Neural progenitor cell (in vitro differentiated cells): Measurements from ENCODE around the gene KLRC2. TPM values are rescaled to one million over a fixed set of nuclear protein-coding genes. Genes with fewer than 3 reads are reported as not detected.

ENCODE experiments used
- DNase-seq: peaks from one replicate; pipeline ENCODE4 v3.0.0-alpha.2; 2016; ENCODE audit warnings: low spot score
- H2AFZ ChIP-seq: fragments of 200-600 bp; sonication (generic); replicated peaks from 2 replicates; pipeline ENCODE4 v1.6.1; 2016; ENCODE audit warnings: antibody characterized with exemption
- H3F3A ChIP-seq: fragments of 200-600 bp; sonication (generic); 2 replicates; pipeline ENCODE4 v1.6.1; 2016; ENCODE audit warnings: antibody characterized with exemption, low read depth
- H3K27ac ChIP-seq: fragments of 200-600 bp; sonication (generic); 2 replicates; pipeline ENCODE4 v1.5.1; 2016; ENCODE audit warnings: mild to moderate bottlenecking
- H3K27me3 ChIP-seq: fragments of 200-600 bp; sonication (generic); 2 replicates; pipeline ENCODE4 v1.6.1; 2016; ENCODE audit warnings: mild to moderate bottlenecking, moderate library complexity
- H3K36me3 ChIP-seq: fragments of 200-600 bp; sonication (generic); 2 replicates; pipeline ENCODE4 v1.5.1; 2016
- H3K4me1 ChIP-seq: fragments of 200-600 bp; sonication (generic); 2 replicates; pipeline ENCODE4 v1.6.1; 2016; ENCODE audit warnings: mixed run types
- H3K4me2 ChIP-seq: fragments of 200-600 bp; sonication (generic); 2 replicates; pipeline ENCODE4 v1.6.1; 2016
- H3K4me3 ChIP-seq: fragments of 200-600 bp; sonication (generic); 2 replicates; pipeline ENCODE4 v1.5.1; 2016
- H3K79me2 ChIP-seq: fragments of 200-600 bp; sonication (generic); 2 replicates; pipeline ENCODE4 v1.6.1; 2016; ENCODE audit warnings: low read depth
- H3K9ac ChIP-seq: fragments of 200-600 bp; sonication (generic); 2 replicates; pipeline ENCODE4 v1.6.1; 2016
- H3K9me3 ChIP-seq: fragments of 200-600 bp; sonication (generic); 2 replicates; pipeline ENCODE4 v1.5.1; 2016; ENCODE audit warnings: low read depth
- H4K20me1 ChIP-seq: fragments of 200-600 bp; sonication (generic); 2 replicates; pipeline ENCODE4 v1.6.1; 2016; ENCODE audit warnings: low read depth
- H3K27ac Mint-ChIP-seq: 3 replicates; pipeline ENCODE4 v1.8.0; 2021; ENCODE audit warnings: mixed read lengths
- H3K27me3 Mint-ChIP-seq: 2 replicates; pipeline ENCODE4 v1.8.0; 2022; ENCODE audit warnings: low read depth, mild to moderate bottlenecking, inconsistent platforms, moderate library complexity, mixed read lengths; ENCODE audit not compliant: insufficient read depth
- H3K36me3 Mint-ChIP-seq: 3 replicates; pipeline ENCODE4 v1.8.0; 2021; ENCODE audit warnings: mixed read lengths
- H3K4me1 Mint-ChIP-seq: 3 replicates; pipeline ENCODE4 v1.8.0; 2021; ENCODE audit warnings: mixed read lengths
- H3K4me3 Mint-ChIP-seq: 3 replicates; pipeline ENCODE4 v1.8.0; 2021; ENCODE audit warnings: mild to moderate bottlenecking, moderate library complexity, mixed read lengths
- H3K9me3 Mint-ChIP-seq: 3 replicates; pipeline ENCODE4 v1.8.0; 2020; ENCODE audit warnings: mixed read lengths
- CTCF ChIP-seq: fragments of 200-600 bp; sonication (generic); IDR thresholded peaks from 2 replicates; pipeline ENCODE4 v1.5.1; 2017; ENCODE audit warnings: antibody characterized with exemption, mild to moderate bottlenecking
- EZH2 ChIP-seq: fragments of 200-600 bp; sonication (generic); IDR thresholded peaks from 2 replicates; pipeline ENCODE4 v1.6.1; 2017; ENCODE audit warnings: antibody characterized with exemption, mild to moderate bottlenecking, moderate library complexity
- EZH2phosphoT487 ChIP-seq: fragments of 200-600 bp; sonication (generic); IDR thresholded peaks from 2 replicates; pipeline ENCODE4 v1.6.1; 2017; ENCODE audit warnings: antibody characterized with exemption
- total RNA-seq: library from RNA; depleted of rRNA; stranded (reverse); fragments of >200 nt; gene quantifications from 2 replicates; pipeline ENCODE4 v1.2.3, GENCODE V29; 2015; ENCODE audit warnings: low replicate concordance

Gene KLRC2
- total RNA-seq, 1 donor from 2014 or later: not detected

- H3K4me2 ChIP-seq: no peak overlapping the region
- Mint-ChIP-seq H3K4me3 (no peak overlapping the region), H3K36me3 (no peaks in the 10 kb centered on the region), H3K27ac (no peak overlapping the region), H3K27me3 (no peaks in the 10 kb centered on the region), H3K4me1 (no peaks in the 10 kb centered on the region), H3K9me3 (no peaks in the 10 kb centered on the region)
- H3K9ac ChIP-seq: no peak overlapping the region
- H3K79me2 ChIP-seq: no peaks in the 10 kb centered on the region
- no peaks in the 10 kb centered on the region for H3K4me1 ChIP-seq
- no peaks in the 10 kb centered on the region for H3F3A ChIP-seq
- no peak overlapping the region for H2AFZ ChIP-seq
- no peaks in the 10 kb centered on the region for H3K27me3 ChIP-seq
- H4K20me1 ChIP-seq: no peaks in the 10 kb centered on the region
- no peak overlapping the region for H3K27ac ChIP-seq
- no peaks in the 10 kb centered on the region for H3K9me3 ChIP-seq
- TF ChIP-seq CTCF: no peak
- no peak for TF ChIP-seq EZH2
- TF ChIP-seq EZH2phosphoT487: no peak
- no peak overlapping the region for H3K4me3 ChIP-seq
- no peaks in the 10 kb centered on the region for H3K36me3 ChIP-seq
- no peak for DNase-seq
Observed at GRCh38 chr12:10385166-10385613, 50.6 kb downstream of the KLRC2 start.

- Mint-ChIP-seq H3K4me1 (no peaks in the 10 kb centered on the region), H3K9me3 (no peaks in the 10 kb centered on the region), H3K4me3 (no peak overlapping the region), H3K27ac (no peak overlapping the region), H3K36me3 (no peaks in the 10 kb centered on the region), H3K27me3 (no peaks in the 10 kb centered on the region)
- H3K27ac ChIP-seq: no peak overlapping the region
- no peaks in the 10 kb centered on the region for H3K79me2 ChIP-seq
- no peak overlapping the region for H3K4me3 ChIP-seq
- H3K36me3 ChIP-seq: no peaks in the 10 kb centered on the region
- H4K20me1 ChIP-seq: no peaks in the 10 kb centered on the region
- no peak overlapping the region for H3K9ac ChIP-seq
- no peaks in the 10 kb centered on the region for H3K27me3 ChIP-seq
- H3K4me1 ChIP-seq: no peaks in the 10 kb centered on the region
- H3K9me3 ChIP-seq: no peaks in the 10 kb centered on the region
- no peak overlapping the region for H3K4me2 ChIP-seq
- no peak for DNase-seq
- TF ChIP-seq CTCF: no peak
- TF ChIP-seq EZH2: no peak
- no peak for TF ChIP-seq EZH2phosphoT487
- no peaks in the 10 kb centered on the region for H3F3A ChIP-seq
- H2AFZ ChIP-seq: no peak overlapping the region
Observed at GRCh38 chr12:10384191-10384590, 51.6 kb downstream of the KLRC2 start.

GRCh38 chr12:10381928-10382628 lies 53.7 kb downstream of the KLRC2 start:
- no peaks in the 10 kb centered on the region for H3K79me2 ChIP-seq
- H3F3A ChIP-seq: no peaks in the 10 kb centered on the region
- Mint-ChIP-seq H3K27ac (no peak overlapping the region), H3K9me3 (no peaks in the 10 kb centered on the region), H3K27me3 (no peaks in the 10 kb centered on the region), H3K4me1 (no peaks in the 10 kb centered on the region), H3K36me3 (no peaks in the 10 kb centered on the region), H3K4me3 (no peak overlapping the region)
- no peak overlapping the region for H3K9ac ChIP-seq
- no peak overlapping the region for H3K4me3 ChIP-seq
- TF ChIP-seq EZH2phosphoT487 (no peak), CTCF (no peak), EZH2 (no peak)
- no peak overlapping the region for H2AFZ ChIP-seq
- H4K20me1 ChIP-seq: no peaks in the 10 kb centered on the region
- DNase-seq: no peak
- H3K27ac ChIP-seq: no peak overlapping the region
- H3K4me2 ChIP-seq: no peak overlapping the region
- no peaks in the 10 kb centered on the region for H3K4me1 ChIP-seq
- H3K27me3 ChIP-seq: no peaks in the 10 kb centered on the region
- H3K36me3 ChIP-seq: no peaks in the 10 kb centered on the region
- no peaks in the 10 kb centered on the region for H3K9me3 ChIP-seq

Other genes with a start within 250 kb of the KLRC2 start
- gene GABARAPL1, start 223.1 kb downstream of the KLRC2 start, total RNA-seq: 38.9 and 39.3 TPM in 2 replicates
- gene KLRD1, start 128.1 kb downstream of the KLRC2 start, total RNA-seq: 0.06 TPM in 2 replicates
- not detected in 2 replicates for gene KLRK1, start 46.0 kb downstream of the KLRC2 start, total RNA-seq
- gene KLRC4, start 26.3 kb downstream of the KLRC2 start, total RNA-seq: not detected in 2 replicates
- gene KLRC3, start 15.4 kb downstream of the KLRC2 start, total RNA-seq: not detected in 2 replicates
- gene KLRC1, start 17.4 kb upstream of the KLRC2 start, total RNA-seq: not detected in 2 replicates
- 1.4 and 1.8 TPM in 2 replicates for gene EIF2S3B, start 69.9 kb upstream of the KLRC2 start, total RNA-seq
- 37.4 and 53.5 TPM in 2 replicates for gene MAGOHB, start 177.6 kb upstream of the KLRC2 start, total RNA-seq
- 0.06 and 0.15 TPM in 2 replicates for gene STYK1, start 238.0 kb upstream of the KLRC2 start, total RNA-seq